Activated CD8-positive, alpha-beta memory T cell treated with anti-CD3 and anti-CD28 coated beads, Interleukin-2, amount 50 U/mL, for 24 hours (primary cell): Measurements from ENCODE around the gene POM121C.
"Not testable (repeated sequence)": the region's sequence is repeated elsewhere in the genome, so short reads cannot be mapped to it uniquely, and the experiment has no call there.

Experiments
- DNase-seq: peaks from one replicate; pipeline ENCODE4 v3.0.0-alpha.2; 2020; ENCODE audit errors: extremely low read depth

POM121C gene

DNA sequence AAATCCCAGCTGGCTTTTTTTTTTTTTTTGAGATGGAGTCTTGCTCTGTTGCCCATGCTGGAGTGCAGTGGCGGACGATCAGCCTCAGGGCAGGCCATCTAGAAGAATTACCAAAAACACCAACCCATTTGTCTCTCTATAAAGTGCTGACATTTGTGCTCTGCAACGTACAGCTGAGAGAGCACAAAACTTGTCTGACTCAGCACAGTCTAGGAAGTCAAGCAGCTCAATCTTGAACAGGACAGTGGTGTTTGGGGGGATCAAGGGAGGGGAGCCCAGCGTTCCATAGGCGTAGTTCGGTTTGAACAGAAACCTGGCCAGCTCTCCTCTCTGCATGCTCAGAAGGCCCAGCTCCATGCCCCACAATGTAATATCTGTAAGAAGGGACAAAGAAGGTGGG, 92.9 kb downstream of the POM121C start:
- not testable (repeated sequence) for DNase-seq

DNA sequence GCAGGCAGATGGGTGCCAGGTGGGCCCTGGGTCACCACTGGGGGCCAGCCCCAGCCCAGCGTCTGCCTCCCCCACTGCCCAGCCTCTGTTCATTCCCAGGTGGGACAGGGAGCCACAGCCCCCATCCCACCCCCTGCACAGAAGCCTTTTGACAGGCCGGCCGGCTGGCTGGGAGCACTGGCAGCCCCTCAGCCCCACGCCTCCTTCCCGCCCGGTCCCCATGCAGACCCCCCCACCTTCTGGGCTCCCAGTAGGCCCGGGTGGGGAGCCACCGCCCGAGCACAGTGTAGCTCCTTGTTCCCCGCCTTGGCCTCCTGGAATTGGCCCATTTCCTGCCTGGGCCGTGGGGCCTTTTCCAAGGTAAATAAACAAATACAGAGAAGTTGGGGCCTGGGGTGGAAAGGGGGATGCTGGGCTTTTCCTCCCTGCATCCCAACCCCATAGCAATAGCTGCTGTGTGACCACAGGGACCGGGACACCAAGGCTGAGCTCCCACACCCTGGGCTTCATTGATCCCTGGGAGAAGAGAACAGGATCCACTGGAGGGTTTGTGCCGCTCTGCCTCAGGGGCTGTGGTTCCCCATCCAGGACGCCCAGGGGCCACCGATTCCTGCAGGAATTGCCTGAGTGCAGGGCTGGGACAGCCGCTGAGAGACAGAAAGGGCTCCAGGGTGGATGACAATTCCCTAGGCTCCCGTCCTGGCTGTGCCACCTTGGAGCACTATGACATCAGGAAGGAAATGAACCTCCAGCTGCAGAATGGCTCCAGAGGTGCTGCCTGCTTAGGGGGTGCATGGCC, 111.4 kb downstream of the POM121C start:
- DNase-seq: not testable (repeated sequence)

DNA sequence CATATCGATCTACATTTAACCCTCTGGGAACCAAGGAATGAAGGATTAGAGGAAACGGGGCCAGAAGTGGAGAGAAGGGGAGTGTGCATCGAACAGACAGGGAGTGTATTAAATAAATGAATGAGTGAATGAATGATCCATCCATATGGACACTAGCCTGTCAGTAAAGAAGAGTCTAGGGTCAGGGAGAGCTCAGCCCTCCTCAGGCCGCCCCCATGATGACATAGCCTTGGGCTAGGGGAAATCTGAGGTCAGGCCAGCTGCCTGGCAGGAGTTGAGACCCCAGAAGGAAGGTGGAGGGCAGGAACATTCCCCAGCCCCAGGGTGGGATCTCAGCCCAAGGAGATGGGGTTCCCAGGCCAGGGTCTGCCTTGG, 112.0 kb downstream of the POM121C start:
- not testable (repeated sequence) for DNase-seq

DNA sequence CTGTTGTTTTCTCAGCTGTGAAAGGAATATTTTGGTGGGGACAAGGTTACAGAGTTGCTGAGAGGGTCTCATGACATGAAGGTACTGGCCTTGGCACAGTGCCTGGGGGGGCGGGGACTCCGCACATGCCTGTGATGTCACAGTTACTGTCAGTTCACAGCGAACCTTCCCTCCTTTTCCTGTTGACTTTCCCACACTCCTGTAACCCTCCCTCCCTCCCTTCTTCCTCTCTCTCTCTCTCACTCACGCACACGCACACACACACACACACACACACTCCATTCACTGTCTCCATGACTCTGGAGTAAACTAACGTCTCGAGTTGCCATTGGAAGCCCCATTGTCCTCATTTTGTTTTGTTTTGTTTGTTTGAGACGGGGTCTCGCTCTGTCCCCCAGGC, 118.8 kb downstream of the POM121C start:
- not testable (repeated sequence) for DNase-seq
